C4-2B (cell line): ENCODE measurements around the gene SCYL1.

Experiments
- H3K27ac ChIP-seq: fragments of 450-650 bp; 2 replicates; pipeline ENCODE4 v1.5.1; 2017
- ZFX ChIP-seq: fragments of 450-650 bp; IDR thresholded peaks from 2 replicates; pipeline ENCODE4 v1.6.1; 2017
- TF ChIP-seq, protein P1 (sequence below): fragments of 450-650 bp; conservative IDR thresholded peaks from 2 replicates; pipeline ENCODE4 v1.5.1; 2017; ENCODE audit warnings: mild to moderate bottlenecking

Gene SCYL1

DNA sequence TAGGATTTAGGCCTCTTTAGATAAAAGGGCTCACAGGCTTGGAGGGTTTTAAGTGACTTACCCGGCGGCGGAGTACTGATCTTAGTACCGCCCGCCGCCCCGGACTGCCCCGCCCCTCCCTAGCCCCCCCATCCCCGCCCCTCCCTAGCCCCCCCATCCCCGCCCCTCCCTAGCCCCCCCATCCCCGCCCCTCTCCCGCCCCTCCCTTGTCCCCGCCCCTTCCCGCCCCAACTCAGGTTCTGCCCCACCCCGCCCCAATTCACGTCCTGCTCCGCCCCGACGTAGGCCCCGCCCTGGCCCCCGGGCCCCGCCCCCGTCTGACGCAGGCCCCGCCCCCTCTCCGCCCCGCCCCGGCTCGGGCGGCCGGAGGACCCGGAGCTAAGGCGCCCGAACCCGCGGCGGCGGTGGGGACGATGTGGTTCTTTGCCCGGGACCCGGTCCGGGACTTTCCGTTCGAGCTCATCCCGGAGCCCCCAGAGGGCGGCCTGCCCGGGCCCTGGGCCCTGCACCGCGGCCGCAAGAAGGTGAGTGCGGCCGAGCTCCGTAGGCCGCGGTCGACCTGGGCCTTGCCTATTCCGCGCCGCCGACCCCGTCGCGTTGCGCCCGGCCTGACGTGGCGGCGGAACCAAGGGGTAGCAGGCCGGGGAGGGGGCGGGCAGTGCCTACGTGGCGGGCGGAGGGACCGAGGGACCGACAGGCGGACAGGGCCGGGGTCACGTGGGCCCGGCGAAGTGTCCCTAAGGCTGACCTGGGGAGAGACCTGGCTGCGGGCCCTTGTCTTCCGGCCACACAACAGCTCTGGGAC lies at the start of gene SCYL1:
Gene SCYL1, plus strand, starts transcription at position 343 of the 805 bp plus-strand sequence. Its CDS starts 71 bp downstream, at position 414.
- peak; percentile 100 for TF ChIP-seq ZFX
- TF ChIP-seq, protein P1, sequence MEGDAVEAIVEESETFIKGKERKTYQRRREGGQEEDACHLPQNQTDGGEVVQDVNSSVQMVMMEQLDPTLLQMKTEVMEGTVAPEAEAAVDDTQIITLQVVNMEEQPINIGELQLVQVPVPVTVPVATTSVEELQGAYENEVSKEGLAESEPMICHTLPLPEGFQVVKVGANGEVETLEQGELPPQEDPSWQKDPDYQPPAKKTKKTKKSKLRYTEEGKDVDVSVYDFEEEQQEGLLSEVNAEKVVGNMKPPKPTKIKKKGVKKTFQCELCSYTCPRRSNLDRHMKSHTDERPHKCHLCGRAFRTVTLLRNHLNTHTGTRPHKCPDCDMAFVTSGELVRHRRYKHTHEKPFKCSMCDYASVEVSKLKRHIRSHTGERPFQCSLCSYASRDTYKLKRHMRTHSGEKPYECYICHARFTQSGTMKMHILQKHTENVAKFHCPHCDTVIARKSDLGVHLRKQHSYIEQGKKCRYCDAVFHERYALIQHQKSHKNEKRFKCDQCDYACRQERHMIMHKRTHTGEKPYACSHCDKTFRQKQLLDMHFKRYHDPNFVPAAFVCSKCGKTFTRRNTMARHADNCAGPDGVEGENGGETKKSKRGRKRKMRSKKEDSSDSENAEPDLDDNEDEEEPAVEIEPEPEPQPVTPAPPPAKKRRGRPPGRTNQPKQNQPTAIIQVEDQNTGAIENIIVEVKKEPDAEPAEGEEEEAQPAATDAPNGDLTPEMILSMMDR, result no peak
- H3K27ac ChIP-seq, result peak within 1 kb of the TSS; percentile 98

DNA sequence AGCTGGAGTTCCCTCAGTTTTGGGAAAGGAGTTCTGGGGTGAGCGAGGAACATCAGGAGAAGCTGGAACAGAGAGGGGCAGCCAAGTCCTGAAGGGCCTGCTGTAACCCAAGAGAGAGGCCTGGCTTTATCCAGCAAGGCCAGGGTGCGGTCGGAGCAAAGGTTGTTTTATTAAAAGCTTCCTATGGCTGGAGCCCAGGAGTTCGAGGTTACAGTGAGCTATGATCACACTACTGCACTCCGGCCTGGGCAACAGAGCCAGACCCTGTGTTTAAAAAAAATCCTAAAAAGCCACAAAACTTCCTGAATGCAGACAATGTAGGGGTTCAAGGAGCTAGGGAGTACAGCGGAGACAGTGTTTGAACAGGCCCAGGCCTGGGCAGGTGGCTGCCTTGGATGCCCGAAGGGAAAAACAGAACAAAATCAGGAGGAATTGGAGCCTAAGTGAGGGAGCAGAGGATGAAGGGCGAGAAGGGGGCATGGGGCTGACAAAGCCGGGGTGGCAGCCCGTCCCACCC lies 48.2 kb upstream of the SCYL1 start:
- TF ChIP-seq, protein P1, result no peak
- TF ChIP-seq ZFX, result no peak
- H3K27ac ChIP-seq, result peak overlapping the region; percentile 96

DNA sequence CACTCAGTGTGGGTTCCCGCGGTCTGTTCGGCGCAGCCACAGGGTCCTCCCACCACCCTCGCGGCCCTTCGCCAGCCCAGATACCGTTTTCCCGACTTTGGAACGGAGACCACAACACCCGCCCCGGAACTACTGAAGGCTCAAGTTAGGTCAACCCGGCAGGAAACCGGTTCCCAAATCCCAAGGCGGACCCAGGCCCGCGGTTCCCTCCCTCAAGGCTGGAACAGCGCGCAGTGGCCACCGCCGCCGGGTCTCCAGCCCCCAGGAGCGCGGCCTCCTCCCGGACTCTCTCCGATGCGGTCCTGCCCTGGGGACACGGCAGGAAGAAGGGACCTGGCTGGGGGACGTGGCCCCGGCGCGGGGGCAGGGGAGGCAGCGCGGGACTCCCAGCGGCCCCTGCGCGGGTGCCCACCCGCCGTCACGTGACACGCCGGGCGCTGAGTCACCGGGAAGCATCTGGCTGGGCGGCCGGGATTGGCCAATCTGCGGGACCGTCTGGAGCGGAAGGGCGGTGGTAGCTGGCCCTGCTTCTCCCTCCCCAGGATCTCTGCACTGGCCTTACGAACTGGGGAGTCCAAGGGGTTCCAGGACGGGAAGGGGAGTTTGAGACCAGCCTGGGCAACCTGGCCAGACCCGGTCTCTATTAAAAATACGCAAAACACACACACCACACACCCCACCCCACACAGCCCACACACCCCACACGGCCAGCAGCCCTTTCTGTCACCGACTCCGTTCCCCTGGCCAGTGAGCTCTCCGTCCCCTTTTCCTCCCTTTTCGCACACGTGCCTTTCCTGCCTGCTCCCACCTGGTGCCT lies 47.5 kb upstream of the SCYL1 start:
- TF ChIP-seq, protein P1, result no peak
- peak; percentile 60; the same call in 1 of the 2 replicates for TF ChIP-seq ZFX
- H3K27ac ChIP-seq, result peak overlapping the region; percentile 96

GRCh38 chr11:65478388-65479183 lies 46.3 kb upstream of the SCYL1 start:
- no peak for TF ChIP-seq ZFX
- TF ChIP-seq, protein P1, result no peak
- H3K27ac ChIP-seq, result peak overlapping the region; percentile 36

DNA sequence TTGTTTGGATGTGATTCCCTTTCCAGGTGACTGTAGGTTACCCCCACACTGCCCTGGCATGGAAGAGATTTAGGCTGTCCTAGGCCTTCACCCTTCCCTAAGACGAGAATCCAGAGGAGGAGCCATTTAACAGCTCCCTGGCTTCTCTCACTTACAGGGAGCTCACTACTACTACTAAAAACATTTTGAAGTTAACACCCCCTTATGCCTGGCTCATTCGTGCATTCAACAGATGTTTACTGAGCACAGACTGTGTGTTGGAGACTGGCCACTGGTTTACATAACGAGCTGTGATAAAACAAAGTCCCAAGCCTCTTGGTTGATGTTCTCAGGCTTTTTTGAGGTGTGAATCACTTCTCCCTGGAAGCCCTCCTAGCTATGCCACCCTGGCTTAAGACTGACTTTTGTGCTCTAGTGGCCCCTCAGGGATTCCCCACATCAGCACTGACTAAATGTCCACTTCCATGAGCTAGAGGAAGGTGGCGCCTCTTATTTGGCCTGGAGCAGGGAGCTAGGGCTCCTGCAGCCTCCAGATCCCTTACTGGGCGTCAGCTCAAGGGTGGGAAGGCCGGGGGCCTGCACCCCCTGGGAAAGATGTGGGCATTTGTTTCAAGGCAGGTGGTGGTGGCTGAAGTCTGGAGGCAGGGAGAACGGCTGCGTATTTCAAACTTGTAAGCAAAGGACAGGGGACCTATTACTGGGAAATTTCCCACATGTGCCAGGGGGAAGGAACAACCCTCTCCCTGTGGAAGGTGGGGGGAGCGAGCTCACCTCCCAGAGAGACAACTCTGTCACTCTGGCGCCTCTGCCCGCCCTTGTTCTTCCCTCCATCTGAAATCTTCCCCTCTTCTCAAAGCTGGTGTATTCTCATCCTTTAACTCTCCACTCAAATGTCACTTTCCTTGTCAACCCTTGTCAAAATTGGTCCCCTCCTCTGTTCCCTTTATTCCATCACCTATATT lies 45.4 kb upstream of the SCYL1 start:
- peak overlapping the region; percentile 36 for H3K27ac ChIP-seq
- TF ChIP-seq ZFX, result no peak
- TF ChIP-seq, protein P1, result no peak

DNA sequence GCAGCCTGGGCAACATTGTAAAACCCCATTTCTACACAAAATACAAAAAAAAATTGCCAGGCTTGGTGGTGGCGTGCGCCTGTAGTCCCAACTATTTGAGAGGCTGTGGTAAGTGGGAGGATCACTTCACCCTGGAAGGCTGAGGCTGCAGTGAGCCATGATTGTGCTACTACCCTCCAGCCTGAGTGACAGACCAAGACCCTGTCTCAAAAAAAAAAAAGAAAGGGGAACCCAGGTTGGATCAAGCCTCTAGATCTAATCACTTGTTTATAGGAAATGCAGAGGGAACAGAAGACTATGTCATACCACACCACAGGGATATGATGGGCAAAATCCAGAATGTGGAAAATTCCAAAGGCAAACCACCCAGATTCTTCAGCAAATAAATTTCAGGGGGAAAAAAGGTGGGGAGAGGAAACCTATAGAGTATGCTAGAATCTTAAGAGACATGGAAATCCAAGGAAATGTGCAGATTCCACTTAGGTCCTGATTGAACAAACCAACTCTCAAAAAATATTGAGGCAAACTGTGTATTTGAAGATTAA lies 42.5 kb upstream of the SCYL1 start:
- H3K27ac ChIP-seq, result no peak overlapping the region
- no peak for TF ChIP-seq ZFX
- TF ChIP-seq, protein P1, result no peak
